A172 (cell line): ENCODE results near the gene ISX. TPM values are rescaled to one million over a fixed set of nuclear protein-coding genes. Genes with fewer than 3 reads are reported as not detected.

Source experiments
- DNase-seq: peaks from one replicate; pipeline ENCODE4 v3.0.0-alpha.2; 2015; ENCODE audit warnings: low spot score
- total RNA-seq: library from RNA; depleted of rRNA; stranded (reverse); fragments of >200 nt; shearing (Covaris generic); gene quantifications from 2 replicates; pipeline ENCODE4 v1.2.3, GENCODE V29; 2014; rRNA removed

Gene ISX
- total RNA-seq, 1 experiment from 2014 or later, result not detected

DNA sequence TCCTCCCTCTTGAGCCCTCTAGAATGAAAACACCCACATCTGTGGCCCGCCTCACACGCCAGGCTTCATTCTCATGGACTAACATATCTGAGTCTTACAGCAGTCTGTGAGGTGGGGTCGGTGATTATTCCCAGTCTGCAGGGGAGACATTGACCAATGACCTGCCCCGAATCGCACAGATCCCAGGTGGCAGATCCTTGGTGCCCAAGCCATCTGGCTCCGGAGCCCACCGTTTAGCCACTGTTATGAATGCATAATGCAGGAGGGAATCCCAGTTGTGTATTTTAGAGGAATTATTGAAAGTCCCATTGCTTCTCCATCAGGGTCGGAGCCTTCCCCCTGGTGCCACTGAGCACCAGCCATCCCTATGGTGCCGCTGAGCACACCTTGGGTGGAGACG is 47.4 kb downstream of the ISX start:
- no peak for DNase-seq

GRCh38 chr22:35114131-35114980 is 48.4 kb downstream of the ISX start:
- no peak for DNase-seq

GRCh38 chr22:35115515-35115914 is 49.6 kb downstream of the ISX start:
- no peak for DNase-seq

- DNase-seq, result no peak
These were observed 50.3 kb downstream of the ISX start for GRCh38 chr22:35116269-35116668.

DNA sequence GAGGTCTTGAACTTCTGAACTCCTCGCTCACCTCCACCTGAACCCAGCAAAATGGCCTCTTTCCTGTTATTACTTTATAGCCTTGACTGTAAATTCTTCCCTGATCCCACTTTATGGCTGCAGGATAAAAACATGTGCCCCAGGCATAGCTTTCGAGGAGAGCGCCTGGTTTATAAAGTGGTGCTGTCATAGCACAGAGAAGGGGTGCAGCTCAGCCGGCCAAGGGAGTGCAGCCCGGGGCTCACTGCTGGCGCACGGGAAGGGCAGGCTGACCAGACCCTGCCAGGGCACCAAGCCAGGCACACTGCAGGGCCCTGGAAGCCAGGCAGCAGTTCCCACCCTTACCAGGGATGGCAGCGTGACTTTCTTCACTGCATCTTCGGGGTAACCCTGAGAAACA is 50.9 kb downstream of the ISX start:
- DNase-seq, result no peak

DNA sequence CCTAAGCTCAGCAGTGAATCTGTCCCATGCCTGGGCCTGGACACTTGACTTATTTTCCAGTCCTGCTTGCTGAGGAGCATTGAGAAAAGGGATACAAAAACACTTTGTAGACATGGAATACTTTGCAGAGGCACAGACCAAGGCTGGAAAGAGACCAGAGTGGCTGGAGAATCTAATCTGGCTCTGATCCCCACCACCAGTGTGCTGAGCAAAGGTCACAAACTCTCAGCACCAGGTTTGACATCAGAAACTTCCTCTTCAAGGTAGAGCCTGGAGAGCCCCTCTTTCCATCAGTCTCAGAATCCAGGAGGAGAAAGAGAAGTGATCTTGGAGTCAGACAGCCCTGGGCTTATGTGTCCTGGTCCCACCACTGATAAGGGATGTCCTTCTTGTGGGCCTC is 53.5 kb downstream of the ISX start:
- DNase-seq, result no peak

- no peak for DNase-seq
These were observed 58.8 kb downstream of the ISX start for GRCh38 chr22:35124691-35125219.

GRCh38 chr22:35126993-35127392 is 61.0 kb downstream of the ISX start:
- DNase-seq, result no peak

DNA sequence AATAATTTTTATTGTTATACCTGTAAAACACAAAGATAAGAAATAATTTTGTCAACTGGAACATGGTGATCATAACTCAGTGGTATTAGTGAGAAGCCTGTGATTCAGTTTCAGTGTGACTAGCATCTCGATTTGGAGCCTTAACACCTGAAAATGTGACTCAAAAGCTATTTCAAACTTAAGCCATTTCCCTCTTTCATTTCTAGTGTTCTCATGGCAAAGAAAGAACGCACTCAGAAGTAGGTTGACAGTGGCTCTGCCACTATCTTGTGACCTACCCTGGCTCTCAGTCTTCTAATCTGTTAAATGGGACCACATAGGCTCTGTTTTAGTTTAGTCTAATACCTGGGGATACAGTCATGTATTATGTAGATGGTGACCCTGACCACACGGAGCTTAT is 62.7 kb downstream of the ISX start:
- DNase-seq, result no peak

DNA sequence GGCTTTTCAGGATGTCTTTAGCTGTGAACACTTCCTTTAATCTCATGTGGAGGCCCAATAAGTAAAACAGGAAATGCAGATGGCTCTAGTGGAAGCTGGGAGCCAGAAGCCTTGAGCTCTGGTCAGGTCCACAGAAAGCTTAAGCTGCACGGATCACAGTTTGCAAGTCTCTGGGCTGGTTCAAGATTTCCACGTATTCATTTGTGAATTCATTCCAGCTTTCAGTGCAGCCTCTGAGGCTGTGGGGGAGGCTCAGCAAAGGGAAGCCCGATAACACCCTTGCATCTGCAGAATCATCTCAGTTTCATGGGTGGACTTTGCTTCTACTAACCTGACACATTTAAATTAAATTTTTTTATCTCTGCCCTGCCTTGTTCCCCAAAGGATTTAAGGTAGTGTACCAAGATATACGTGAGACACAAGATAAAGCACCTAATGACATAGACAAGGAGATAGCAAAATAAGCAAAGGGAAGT is 65.6 kb downstream of the ISX start:
- DNase-seq, result no peak

GRCh38 chr22:35132568-35132967 is 66.6 kb downstream of the ISX start:
- DNase-seq, result no peak

- no peak for DNase-seq
These were observed 67.9 kb downstream of the ISX start for GRCh38 chr22:35133702-35134380.

- no peak for DNase-seq
These were observed 68.7 kb downstream of the ISX start for GRCh38 chr22:35134637-35135036.

GRCh38 chr22:35135165-35135564 is 69.2 kb downstream of the ISX start:
- DNase-seq, result no peak

Other genes with a start within 250 kb of the ISX start
- 9.7 and 12.9 TPM in 2 replicates for gene HMGXB4, start 191.3 kb downstream of the ISX start, total RNA-seq
- 23.4 and 24.0 TPM in 2 replicates for gene TOM1, start 233.7 kb downstream of the ISX start, total RNA-seq